GM18526 (cell line): ENCODE results near the gene ANKLE2.

Experiments used
- POLR2A ChIP-seq: IDR thresholded peaks from 3 replicates; pipeline ENCODE4 v1.6.1; 2011; ENCODE audit not compliant: insufficient read length; ENCODE audit errors: extremely low read depth

ANKLE2 gene

DNA sequence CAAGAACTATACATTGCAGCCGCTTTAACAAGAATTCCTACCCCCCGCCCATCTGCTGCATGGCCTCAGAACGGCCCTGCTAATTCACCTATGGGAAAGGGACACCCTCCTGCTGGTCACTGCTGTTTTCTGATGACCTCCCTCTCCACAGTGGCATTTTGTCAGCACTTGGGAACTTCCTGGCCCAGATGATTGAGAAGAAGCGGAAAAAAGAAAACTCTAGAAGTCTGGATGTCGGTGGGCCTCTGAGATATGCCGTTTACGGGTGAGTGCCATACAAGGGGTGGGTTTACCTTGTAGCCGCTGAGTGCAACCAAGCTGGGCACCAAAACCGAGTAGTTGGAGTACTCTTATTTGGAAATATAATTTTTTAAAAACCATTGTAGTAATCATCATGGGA is 71.5 kb downstream of the ANKLE2 start:
- no peak for TF ChIP-seq POLR2A

DNA sequence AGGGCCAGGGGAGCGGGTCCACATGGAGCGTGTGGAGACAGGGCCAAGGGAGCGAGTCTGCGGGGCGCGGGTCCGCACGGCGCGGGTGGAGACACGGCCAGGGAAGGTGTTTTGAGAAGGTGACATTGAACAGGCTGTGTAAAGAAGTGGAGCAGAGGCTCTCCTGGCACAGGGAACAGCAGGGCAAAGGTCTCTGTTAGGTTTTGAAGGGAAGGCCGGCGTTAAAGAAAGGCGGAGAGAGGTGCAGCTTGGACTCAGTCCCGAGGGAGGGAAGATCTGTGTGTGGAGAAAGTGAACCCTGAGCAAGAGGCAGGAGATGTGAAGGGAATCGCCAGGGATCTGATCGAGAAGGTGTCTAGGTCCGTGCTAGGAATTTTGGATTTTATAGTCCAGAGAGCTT is 72.4 kb downstream of the ANKLE2 start:
- no peak for TF ChIP-seq POLR2A

DNA sequence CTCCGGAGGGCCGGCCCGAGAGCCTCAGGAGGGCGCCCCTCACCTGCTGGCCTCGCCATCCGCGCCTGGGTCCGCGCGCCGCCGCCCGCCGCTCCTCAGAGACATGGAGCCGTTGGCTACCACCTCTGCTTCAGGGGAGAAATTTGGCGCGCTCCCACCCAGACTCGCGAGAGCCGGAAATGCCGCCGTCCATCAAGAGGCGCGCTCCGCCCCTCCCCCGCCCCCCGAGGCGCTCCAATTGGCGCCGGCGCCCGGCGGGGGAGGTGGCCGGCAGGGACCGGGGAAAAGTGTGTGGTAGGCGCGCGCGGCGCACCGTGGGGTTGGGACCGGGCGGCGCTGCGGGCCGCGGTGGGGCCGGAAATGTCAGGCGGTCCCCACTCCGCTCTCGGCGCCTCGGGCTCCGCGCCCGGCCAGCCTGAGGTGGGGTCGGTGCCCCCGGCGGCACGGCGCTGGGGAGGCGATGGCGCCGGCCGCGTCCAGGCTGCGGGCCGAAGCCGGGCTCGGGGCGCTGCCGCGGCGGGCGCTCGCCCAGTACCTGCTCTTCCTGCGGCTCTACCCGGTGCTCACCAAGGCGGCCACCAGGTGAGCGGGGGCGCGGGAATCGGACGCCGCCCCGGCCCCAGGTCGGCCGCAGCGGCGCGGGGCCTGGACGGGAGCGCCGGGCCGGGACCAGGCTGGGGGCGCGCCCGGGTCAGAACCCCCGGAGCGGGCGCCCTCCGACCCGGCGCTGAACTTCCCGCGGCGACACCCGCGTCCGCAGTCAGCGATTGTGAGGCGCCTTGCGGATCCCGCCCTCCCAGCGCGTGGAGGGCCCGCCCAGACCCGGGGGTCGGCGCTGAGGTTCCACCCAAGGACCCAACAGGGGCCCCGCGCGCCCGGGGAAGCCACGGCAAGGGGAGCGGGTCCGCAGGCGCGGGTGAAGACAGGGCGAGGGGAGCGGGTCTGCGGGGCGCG is 74.1 kb downstream of the ANKLE2 start, which contains the start of the genes POLE and PXMP2:
Gene POLE (minus strand): TSS at position 132 of the 954 bp plus-strand sequence. CDS start 27 bp downstream, at position 105.
Gene PXMP2 (plus strand): TSS at position 377 of the 954 bp plus-strand sequence. CDS start 84 bp downstream, at position 461.
- peak; percentile 68 for TF ChIP-seq POLR2A

DNA sequence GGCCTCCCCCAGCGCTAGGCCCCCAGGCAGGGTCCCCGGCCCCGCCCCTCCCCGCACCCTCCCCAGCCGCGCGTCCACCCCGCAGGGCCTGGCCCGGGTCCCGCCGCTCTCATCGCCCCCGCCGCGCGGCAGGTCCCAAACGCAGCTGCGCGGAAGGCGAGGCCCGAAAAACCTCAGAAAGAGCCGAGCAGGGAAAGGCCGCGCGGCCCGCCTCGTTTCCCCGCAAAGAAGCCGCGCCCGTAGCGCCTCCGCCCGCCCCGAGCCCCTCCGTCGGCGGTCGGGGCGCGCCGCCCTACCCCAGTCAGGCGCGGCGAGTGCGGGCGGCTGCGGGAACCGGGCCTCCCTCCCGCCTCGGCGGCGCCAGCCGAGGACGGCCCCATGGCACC is 74.8 kb downstream of the ANKLE2 start:
- TF ChIP-seq POLR2A = no peak

DNA sequence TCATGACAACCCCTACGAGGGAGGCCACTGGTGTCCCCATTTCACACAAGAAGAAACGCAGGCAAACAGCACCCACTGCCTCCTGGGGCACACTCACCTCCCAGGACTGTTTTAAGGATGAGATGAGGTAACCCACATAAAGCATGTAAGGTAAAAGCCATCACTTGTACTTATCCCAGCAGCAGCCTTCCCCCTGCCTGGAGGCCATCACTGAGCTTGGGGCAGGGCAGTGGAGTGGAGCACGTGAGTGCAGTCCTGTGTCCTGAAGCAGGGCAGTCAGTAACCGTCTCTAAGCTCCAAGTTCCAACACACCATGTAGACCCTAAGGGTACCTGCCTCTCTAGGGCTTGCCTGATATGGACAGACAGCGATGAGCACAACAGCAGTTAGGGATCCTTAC is 76.2 kb downstream of the ANKLE2 start:
- no peak for TF ChIP-seq POLR2A

DNA sequence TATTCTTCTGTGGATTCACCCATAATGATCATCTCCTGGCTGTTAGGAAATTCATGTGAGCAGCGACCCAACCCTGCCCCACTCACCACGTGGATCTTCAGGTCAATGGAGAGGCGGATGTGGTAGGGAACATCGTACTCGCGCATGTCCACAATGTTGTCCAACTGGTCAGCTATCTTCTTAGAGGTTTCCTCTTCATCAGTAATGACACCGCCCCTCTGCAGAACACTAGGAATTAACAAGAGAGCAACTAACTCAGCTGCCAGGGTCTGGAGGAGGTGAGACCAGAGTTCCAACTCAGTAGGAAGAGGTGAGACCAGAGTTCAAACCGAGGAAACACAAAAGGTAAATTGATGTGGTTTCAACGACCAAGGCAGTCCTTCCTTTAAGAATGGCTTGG is 84.1 kb downstream of the ANKLE2 start:
- no peak for TF ChIP-seq POLR2A

DNA sequence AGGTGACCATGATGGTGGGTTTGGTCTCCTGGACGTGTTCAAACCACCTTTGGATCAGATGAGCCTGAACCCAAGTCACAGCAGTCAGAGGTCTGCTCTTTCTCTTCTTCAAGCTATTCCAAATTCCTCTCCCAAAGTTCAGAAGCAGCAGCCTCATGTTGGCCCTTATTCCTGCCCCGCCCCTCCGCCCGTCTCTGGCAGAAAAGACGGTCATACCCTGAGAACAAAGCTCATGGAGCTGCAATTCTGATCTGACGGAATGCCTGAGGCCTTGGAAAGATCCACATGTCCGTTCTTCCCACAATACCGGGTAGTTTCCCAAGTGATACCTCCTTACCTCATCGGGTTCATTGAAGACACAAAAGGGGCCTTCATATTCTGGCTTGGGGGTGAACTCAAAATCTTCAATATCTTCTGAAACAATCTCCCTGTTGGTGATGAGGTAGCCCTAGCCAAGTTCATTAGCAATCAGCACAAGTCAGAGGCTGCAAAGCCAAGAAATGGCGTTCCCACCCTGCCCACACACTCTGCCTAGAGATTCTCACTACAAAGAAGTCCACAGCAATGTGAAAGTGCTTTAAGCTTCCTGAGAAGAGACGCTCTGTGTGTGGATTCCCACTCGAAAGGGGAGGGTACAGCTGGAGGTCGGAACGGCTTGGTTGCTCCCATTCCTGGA is 85.7 kb downstream of the ANKLE2 start:
- no peak for TF ChIP-seq POLR2A
